Spleen (tissue), 11 donors: ENCODE data around the gene PTOV1. TPM values are rescaled to one million over a fixed set of nuclear protein-coding genes. Genes with fewer than 3 reads are reported as not detected.
A peak's percentile ranks its signal among the peaks of the same experiment; 100 is the strongest.

Experiments used
- DNase-seq: peaks from one replicate; pipeline ENCODE4 v3.0.0-alpha.2; 2020
- H3K27ac ChIP-seq, 8 donors: fragments of 200-600 bp; sonication (generic) in 7 of 8; 1 replicate in 4 of 8; 2 replicates in 4 of 8; pipeline versions ENCODE4 v1.5.0 to v1.8.0; 2016 to 2021; ENCODE audit warnings: inconsistent platforms in 4 of 8, mild to moderate bottlenecking in 4 of 8, moderate library complexity in 1 of 8
- H3K27me3 ChIP-seq, 7 donors: fragments of 200-600 bp; sonication (generic) in 6 of 7; replicated peaks in 1 of 7; 1 replicate in 4 of 7; 2 replicates in 3 of 7; pipeline versions ENCODE4 v1.5.0 to v1.8.0; 2016 to 2021; ENCODE audit warnings: inconsistent platforms in 3 of 7, mild to moderate bottlenecking in 1 of 7
- H3K36me3 ChIP-seq, 6 donors: fragments of 200-600 bp; sonication (generic) in 5 of 6; 1 replicate in 4 of 6; 2 replicates in 2 of 6; pipeline versions ENCODE4 v1.5.0 to v1.8.0; 2016 to 2021; ENCODE audit warnings: inconsistent platforms in 2 of 6
- H3K4me1 ChIP-seq, 6 donors: fragments of 200-600 bp; sonication (generic) in 5 of 6; 1 replicate in 3 of 6; 2 replicates in 3 of 6; pipeline versions ENCODE4 v1.5.0 to v1.8.0; 2016 to 2021; ENCODE audit warnings: inconsistent platforms in 3 of 6
- H3K4me3 ChIP-seq, 8 donors: fragments of 200-600 bp; sonication (generic) in 7 of 8; 1 replicate in 4 of 8; 2 replicates in 4 of 8; pipeline versions ENCODE4 v1.5.0 to v1.8.0; 2016 to 2021; ENCODE audit warnings: inconsistent platforms in 4 of 8, mild to moderate bottlenecking in 4 of 8, moderate library complexity in 2 of 8
- H3K9me3 ChIP-seq, 8 donors: fragments of 200-600 bp; sonication (generic) in 7 of 8; 1 replicate in 4 of 8; 2 replicates in 4 of 8; pipeline versions ENCODE4 v1.5.0 to v1.8.0; 2016 to 2021; ENCODE audit warnings: inconsistent platforms in 4 of 8
- CTCF ChIP-seq, 11 experiments: fragments of 200-600 bp in 7 of 11; fragments of 450-650 bp in 4 of 11; sonication (generic) in 4 of 11; IDR thresholded peaks in 8 of 11; conservative IDR thresholded peaks in 3 of 11; 1 replicate in 7 of 11; 2 replicates in 4 of 11; pipeline versions ENCODE4 v1.4.0 to v1.8.0; 2016 to 2021; ENCODE audit warnings: antibody characterized with exemption in 11 of 11, inconsistent platforms in 4 of 11, mild to moderate bottlenecking in 1 of 11
- POLR2A ChIP-seq, 3 donors: fragments of 450-650 bp; IDR thresholded peaks; one replicate each; pipeline ENCODE4 v1.5.1; 2017; ENCODE audit warnings: antibody characterized with exemption in 3 of 3, mild to moderate bottlenecking in 1 of 3
- POLR2AphosphoS5 ChIP-seq, 3 donors: sonication (generic); formaldehyde crosslinking; IDR thresholded peaks; one replicate each; pipeline ENCODE4 v1.5.1; 2017; ENCODE audit warnings: antibody characterized with exemption in 3 of 3
- WGBS, 5 donors: extraction: QIAGEN DNeasy Blood & Tissue Kit in 3 of 5; methylation state at CpG; one replicate each; pipeline versions ENCODE4 v1.1.5 to v1.1.7; 2013 to 2018; 5-methylcytosine and 5-hydroxymethylcytosine counted together
- intact Hi-C: fragments of 100-400 bp; cut with DNase I; formaldehyde crosslinking; loops from one replicate; pipeline ENCODE4 v1.15.0; 2023; ENCODE audit warnings: low total_unique reads
- polyA plus RNA-seq, 3 donors: library from polyadenylated mRNA; stranded (reverse); fragments of 200-250 nt; gene quantifications; one replicate each; pipeline ENCODE4 v1.2.1, GENCODE V29; 2013
- total RNA-seq, 7 donors: library from RNA; depleted of rRNA in 3 of 7; stranded (reverse); fragments of >200 nt in 3 of 7; fragmentation: NEBNext Ultra II Directional in 4 of 7; extraction: Animal tissue kit (Norgen Biotek cat#: 25700) in 4 of 7; gene quantifications; one replicate each; pipeline versions ENCODE4 v1.1.0 to v1.2.1, GENCODE V29; 2016 to 2021
- donor health status: healthy with polysubstance abuse.
- donor health status: DM: no; HTN: no; CAD: no; lungs with moderate emphysema.
- donor health status: DM: no; HTN: no; CAD: no.
- donor health status: Bipolar disorder and iron deficiency.
- donor health status: healthy.
- donor health status: DM: no; HTN: no; CAD: no.
- donor health status: DM: yes; HTN: yes; CAD: no.

The PTOV1 gene
- total and polyA plus RNA-seq, 10 donors = 61.4 to 127 (median 90.2) TPM

GRCh38 chr19:49847731-49848696 lies 2.9 kb upstream of the PTOV1 start:
- Histone ChIP-seq H3K9me3 (peaks cover 0 to 6% (median 0%) of the 10 kb centered on the region in 8 donors), H3K4me3 (no peak overlapping the region), H3K4me1 (peaks cover 9 to 74% (median 46%) of the 10 kb centered on the region in 6 donors), H3K27me3 (peaks cover 0 to 5% (median 0%) of the 10 kb centered on the region in 7 donors), H3K27ac (peak overlapping the region in 4 of 8 donors; percentile 18 to 99 (median 42)), H3K36me3 (no peaks in the 10 kb centered on the region)
- intact Hi-C loops = no loop called here
- WGBS, 5 donors = 66 to 82% (median 70%) methylated on average over 10 of the region's 10 CpGs
- no peak for DNase-seq
- TF ChIP-seq CTCF (IDR thresholded peaks at IDR 0.05 in 8 of 11, conservative IDR thresholded peaks at IDR 0.05 in 3 of 11) (no peak), POLR2A (IDR thresholded peaks at IDR 0.05) (no peak), POLR2AphosphoS5 (IDR thresholded peaks at IDR 0.05) (no peak)

DNA sequence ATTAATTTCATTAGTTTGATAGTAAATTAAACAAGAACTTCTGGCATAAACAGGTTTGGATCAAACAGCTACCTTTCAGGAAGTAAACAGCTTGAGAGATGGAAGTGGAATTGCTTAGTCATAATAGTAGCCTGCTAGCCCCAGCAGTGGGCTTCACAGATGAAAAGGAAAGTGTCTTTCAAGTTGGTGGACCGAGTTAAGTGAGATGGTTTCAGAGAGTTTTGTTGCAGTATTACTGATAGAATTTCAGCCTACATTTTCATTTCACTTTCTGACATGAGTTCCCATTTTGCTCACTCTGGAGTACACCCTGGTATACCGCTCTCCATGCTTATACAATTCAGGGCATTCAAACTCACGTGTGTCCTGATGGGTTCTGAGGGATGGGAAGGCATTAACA lies 2.0 kb upstream of the PTOV1 start:
- WGBS, 5 donors = 69 to 82% (median 76%) methylated on average over 3 of the region's 3 CpGs
- TF ChIP-seq POLR2AphosphoS5 (IDR thresholded peaks at IDR 0.05) (no peak), CTCF (IDR thresholded peaks at IDR 0.05 in 8 of 11, conservative IDR thresholded peaks at IDR 0.05 in 3 of 11) (no peak), POLR2A (IDR thresholded peaks at IDR 0.05) (no peak)
- intact Hi-C loops = no loop called here

DNA sequence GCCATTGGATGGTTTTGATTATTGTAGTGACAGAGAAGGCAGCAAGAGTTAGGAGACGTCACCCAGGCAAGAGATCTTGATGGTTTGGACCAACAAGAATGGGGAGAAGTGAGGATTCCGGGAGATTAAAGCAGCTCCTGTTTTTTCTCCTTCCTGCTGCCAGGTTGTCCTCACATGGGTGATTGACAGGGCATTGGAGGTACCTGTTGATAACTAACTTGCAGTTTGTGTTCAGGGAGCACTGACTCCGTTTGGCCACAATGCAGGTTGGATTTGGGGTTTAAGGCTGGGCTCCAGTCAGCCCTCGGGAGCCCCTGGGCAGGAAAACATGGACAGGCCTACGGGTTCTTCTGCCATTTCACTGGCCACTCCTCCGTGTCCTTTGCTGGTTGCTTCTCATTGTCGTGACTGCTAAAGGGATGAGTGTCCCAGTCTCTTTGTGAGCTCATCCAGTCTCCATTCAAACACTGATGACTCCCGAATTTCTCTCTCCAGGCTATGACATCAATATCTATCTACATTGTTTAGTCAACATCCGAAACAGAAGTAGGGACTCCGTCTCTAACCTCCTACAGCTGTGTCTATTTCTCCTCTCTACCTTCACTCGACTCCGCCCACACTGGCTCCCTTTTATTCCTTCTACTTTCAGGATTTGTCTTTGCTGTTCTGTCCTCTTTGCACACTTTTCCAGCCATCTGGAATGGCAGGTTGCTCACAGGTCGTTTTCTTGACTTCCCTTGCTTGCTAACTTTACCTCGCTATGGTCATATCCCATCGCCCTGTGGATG lies 1.3 kb upstream of the PTOV1 start:
- intact Hi-C loops = no loop called here
- H3K4me1 ChIP-seq = peaks cover 14 to 74% (median 51%) of the 10 kb centered on the region in 6 donors
- DNase-seq = no peak
- 88 to 92% (median 91%) methylated on average over 15 of the region's 15 CpGs for WGBS, 5 donors
- peak overlapping the region in 4 of 8 donors; percentile 76 to 95 (median 86) for H3K4me3 ChIP-seq
- TF ChIP-seq POLR2AphosphoS5 (IDR thresholded peaks at IDR 0.05) (no peak), CTCF (IDR thresholded peaks at IDR 0.05 in 8 of 11, conservative IDR thresholded peaks at IDR 0.05 in 3 of 11) (no peak), POLR2A (IDR thresholded peaks at IDR 0.05) (no peak)
- peaks cover 0 to 5% (median 0%) of the 10 kb centered on the region in 7 donors for H3K27me3 ChIP-seq
- H3K36me3 ChIP-seq = peaks cover 0 to 6% (median 3%) of the 10 kb centered on the region in 6 donors
- H3K9me3 ChIP-seq = peaks cover 0 to 6% (median 0%) of the 10 kb centered on the region in 8 donors
- peak overlapping the region in 6 of 8 donors; percentile 97 to 100 (median 99) for H3K27ac ChIP-seq

More for the DNA sequence above, 2.0 kb upstream of the PTOV1 start:
- H3K27me3 ChIP-seq = peaks cover 0 to 5% (median 0%) of the 10 kb centered on the region in 7 donors
- H3K27ac ChIP-seq = peak overlapping the region in 4 of 8 donors; percentile 18 to 99 (median 42)
- H3K4me1 ChIP-seq = peaks cover 14 to 74% (median 54%) of the 10 kb centered on the region in 6 donors
- DNase-seq = no peak
- no peaks in the 10 kb centered on the region for H3K36me3 ChIP-seq
- peaks cover 0 to 6% (median 0%) of the 10 kb centered on the region in 8 donors for H3K9me3 ChIP-seq
- no peak overlapping the region for H3K4me3 ChIP-seq
